NCI-H345 treated with DMSO at 0.1 percent for 48 hours (cell line): ENCODE results near the gene GLRA1.

Experiments used
- DNase-seq: peaks from one replicate; lab custom pipeline; 2025; ENCODE audit not compliant: unreplicated experiment; lab: John Stamatoyannopoulos, UW

Gene GLRA1

DNA sequence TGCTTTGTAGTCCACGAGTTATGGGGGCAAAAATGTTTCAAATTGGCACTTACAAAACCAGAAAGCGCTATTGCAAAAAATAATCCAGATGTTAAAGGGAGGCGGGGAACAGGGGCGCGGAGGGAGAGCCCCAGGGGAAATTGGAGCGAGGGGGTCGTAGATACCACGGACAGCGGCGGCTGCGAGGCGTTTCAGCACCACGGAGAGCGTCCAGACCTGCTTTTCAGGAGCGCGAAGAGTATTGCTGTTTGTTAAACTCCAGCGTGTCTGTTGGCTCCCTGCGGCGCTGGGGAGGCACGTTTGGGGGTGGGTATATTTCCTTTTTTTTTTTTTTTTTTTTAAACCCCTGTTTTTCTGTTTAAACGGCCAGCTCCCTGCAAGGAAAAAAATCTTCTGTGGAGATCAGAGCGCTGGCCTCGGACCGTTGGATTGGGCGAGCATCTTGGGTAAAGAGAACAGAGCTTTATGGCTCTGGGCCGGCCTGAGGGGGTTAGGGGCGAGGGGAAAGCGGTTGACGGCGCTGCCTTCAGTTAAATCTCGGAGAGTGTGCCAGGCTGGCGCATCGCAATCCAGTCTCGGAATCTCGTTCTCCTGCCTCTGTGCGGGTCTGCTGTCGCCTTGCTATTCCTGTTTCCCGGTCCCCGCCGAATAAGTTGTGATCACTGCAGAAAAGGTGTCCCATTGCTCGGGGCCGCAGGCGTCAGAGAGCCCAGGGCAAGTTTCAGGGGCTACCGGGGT, at the start of gene GLRA1:
GLRA1 (minus strand) TSS at position 288 of the 738 bp plus-strand sequence. CDS start 302 bp downstream, outside the sequence.
- no peak for DNase-seq

DNA sequence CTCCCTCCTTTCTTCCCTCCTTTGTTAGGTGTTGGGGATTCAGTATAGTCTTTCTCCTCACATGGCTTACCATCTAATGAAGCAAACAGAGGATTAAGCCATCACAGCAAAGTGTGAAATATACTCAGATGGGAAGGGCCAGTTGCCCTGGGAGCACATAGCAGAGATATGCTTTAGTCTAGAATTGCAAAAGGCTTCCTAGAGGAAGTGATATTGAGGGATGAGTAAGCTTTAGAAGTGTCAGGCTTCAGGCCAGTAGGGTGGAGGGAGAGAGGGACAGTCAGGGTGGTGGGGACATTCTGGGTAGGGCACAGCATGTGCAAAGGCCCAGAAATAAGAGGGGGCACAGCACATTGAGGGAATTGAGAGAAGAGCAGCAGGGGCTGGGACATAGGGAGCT, 46.2 kb upstream of the GLRA1 start:
- no peak for DNase-seq

DNA sequence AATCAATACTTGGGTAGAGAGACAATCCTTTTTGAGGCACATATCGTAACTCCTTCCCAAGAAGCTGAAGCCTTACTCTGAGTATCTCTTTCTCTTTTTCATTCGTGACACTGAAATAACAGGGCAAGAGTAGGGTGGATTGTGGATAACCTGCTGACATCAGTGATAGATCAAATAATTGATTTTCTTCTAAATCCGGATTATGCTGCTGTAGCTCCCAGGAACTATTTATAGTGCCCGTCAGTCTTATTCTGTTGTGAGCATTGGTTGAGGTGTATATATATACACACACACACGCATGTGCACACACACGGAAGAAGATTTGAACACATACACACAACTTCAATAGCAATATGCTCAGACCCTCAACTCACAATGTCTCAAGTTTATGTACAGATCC, 43.2 kb upstream of the GLRA1 start:
- DNase-seq = no peak

- DNase-seq = no peak
Observed at GRCh38 chr5:151966046-151966445, 41.4 kb upstream of the GLRA1 start.

DNA sequence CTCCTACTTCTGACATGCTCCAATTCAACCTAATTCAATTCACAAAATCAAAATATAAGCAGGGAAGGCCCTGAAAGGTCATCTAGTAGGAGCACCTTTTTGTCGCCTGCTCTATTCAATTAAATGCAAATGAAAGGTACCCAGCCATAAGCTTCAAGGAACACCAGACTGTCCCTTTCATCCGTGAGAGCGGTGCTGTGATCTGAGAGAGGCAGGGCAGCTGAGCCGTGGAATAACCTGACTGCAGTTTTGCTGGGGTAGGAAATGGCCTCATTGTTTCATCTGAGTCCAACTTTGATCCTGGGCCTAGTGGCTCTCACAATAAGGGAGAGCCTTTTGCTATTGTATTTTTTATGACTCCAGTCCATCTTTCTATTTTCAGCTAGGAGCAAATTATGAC, 39.8 kb upstream of the GLRA1 start:
- no peak for DNase-seq

DNA sequence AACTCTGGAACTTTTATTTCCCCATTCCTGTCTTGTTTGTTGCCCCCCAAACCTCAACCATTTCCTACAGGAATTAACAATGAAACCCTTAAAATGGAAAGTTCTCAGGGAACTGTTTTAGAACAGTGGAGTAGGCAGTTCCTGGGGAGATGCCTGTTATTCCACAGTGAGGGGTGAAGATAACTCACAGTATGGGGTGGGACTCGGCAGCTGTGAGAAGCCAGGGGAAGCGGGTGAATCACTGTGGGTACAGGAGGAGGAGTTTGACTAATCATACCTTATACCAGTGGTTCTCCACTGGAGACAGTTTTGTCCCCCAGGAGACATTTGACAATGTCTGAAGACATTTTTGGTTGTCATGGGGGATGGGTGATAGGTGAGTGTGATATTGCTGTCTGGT, 36.9 kb upstream of the GLRA1 start:
- DNase-seq = no peak

- no peak for DNase-seq
Observed at GRCh38 chr5:151958111-151958510, 33.5 kb upstream of the GLRA1 start.

GRCh38 chr5:151956725-151957124, 32.1 kb upstream of the GLRA1 start:
- no peak for DNase-seq

DNA sequence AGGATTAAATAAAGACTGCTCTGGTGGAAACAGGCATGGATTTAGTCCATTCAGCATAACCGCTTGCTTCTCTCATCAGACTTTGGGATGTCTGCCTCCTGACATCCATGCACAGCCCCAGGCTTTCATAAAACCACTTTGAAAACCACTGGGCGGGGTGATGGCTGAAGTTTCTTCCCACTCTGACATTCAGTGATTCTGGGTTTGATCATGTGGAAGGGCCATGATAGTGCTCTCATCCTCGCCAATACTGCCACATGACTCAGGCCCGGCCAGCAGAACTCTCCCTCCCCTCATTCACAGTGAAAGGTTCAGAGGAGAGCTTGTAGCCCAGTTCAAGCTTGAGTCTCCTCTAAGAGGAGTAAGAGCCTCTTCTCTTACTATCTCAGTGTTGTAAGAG, 29.6 kb upstream of the GLRA1 start:
- no peak for DNase-seq

DNA sequence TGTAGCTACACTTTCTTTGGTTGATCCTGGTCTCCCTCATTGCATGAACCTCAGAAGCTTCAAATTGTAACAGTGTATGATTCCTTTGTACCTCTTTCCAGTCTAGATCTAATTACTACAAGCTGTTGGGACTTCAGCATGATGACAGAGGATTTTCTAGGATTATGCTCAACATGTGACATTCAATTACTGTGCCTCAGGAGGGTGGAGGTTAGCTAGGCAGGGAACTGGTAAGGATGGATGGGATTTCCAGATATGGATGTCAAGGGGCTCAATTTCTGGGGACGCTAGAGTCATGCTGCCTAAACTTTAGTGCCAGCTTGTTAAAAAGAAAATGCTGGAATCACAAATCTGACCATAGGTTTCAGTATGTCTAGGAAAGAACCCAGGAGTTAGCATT, 29.2 kb upstream of the GLRA1 start:
- DNase-seq = no peak

DNA sequence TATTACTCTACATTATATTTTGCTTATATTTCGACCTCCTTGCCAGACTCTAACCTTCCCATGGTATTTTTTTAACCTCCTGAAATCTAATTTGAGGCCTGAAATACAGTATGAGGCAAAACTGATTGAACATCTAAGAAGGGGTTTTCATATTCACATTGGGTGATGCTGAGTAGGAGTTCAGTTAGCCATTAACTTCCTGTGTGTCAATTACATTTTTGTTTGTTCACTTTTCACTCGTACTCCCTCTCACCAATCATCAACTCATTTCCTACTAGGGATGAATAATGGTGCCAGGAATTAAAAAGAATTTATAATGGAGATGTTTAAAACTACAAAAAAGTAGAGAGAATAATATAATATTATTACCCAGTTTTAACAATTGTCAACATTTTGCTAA, 27.6 kb upstream of the GLRA1 start:
- DNase-seq = no peak

GRCh38 chr5:151950706-151951105, 26.1 kb upstream of the GLRA1 start:
- no peak for DNase-seq

- no peak for DNase-seq
Observed at GRCh38 chr5:151949701-151950308, 25.2 kb upstream of the GLRA1 start.

DNA sequence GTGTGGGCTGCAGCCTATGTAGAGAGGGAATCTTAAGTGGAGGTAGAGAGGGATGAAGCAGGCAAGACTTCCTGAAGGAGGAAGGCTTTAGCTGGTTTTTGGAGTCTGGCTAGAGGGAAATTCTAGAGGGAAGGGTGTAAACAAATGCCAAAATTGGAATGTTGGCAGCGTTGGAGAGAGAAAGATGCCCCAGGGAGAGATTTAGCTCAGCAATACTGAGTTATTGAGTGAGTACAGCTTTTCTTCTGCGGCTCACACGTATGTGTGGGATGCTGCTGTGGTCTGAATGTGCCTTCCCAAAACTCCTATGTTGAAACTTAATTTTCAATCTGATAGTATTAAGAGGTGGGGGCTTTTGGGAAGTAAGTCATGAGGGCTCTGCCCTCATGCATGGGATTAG, 24.5 kb upstream of the GLRA1 start:
- DNase-seq = no peak

- DNase-seq = no peak
Observed at GRCh38 chr5:151947931-151948608, 23.4 kb upstream of the GLRA1 start.

DNA sequence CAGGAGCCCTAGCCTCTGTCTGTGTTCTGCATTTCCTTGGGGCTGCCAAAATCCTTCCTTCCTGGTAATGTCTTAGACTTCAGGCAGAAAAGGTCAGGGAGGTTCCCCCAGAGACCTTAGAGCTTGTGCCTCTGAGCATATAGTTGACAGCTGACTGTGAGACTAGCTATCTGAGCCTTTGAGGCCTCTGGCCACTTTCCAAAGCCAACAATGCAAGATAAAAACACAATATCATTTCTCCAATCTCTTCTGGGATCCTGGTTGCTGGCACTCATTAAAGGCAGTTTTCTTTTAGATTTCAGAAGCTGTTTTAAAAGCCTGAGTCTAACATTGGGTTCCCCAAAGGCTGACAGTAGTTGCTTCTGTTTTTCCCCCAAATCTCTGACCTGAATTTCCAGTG, 13.2 kb upstream of the GLRA1 start:
- no peak for DNase-seq

- no peak for DNase-seq
Observed at GRCh38 chr5:151935135-151935695, 10.6 kb upstream of the GLRA1 start.

GRCh38 chr5:151931260-151931659, 6.6 kb upstream of the GLRA1 start:
- no peak for DNase-seq

DNA sequence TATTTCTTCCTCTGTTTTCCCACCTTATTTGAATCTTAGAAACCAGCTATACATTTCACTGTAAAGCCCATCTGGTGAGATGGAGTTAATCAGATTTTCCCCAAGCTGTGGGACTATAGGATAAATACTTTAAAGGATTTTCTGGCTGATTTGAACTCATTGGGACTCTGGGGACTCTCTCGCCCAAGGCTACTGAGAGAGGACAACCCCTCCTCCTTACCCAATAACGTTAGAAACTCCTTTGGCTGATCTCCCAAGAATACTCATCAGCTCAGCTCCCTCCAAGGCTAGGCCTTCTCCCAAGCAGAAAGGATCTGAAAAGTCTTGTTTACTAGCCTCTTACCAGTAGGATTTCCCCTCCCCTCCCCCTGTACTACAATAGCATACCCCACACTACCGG, 1.5 kb upstream of the GLRA1 start:
- no peak for DNase-seq

DNA sequence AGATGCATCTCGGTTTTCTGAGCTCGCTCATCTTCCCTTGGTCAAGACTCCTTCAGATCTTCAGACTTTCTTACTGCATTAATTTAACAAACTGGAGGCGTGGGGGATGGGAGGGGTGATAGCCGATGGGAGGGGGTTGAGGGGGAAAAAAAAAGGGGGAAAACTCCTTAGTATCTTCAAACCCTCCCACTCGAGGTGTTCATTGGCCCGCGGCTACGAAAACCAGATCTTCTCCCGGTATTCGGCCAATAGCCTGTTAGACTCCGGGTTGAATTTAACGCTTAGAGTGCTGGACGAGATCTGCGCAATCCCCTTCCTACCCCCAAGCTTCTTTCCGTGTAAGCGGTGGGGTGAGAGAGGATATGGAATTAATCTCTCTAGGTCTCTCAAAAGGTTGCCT, 689 bp upstream of the GLRA1 start:
- DNase-seq = no peak

DNA sequence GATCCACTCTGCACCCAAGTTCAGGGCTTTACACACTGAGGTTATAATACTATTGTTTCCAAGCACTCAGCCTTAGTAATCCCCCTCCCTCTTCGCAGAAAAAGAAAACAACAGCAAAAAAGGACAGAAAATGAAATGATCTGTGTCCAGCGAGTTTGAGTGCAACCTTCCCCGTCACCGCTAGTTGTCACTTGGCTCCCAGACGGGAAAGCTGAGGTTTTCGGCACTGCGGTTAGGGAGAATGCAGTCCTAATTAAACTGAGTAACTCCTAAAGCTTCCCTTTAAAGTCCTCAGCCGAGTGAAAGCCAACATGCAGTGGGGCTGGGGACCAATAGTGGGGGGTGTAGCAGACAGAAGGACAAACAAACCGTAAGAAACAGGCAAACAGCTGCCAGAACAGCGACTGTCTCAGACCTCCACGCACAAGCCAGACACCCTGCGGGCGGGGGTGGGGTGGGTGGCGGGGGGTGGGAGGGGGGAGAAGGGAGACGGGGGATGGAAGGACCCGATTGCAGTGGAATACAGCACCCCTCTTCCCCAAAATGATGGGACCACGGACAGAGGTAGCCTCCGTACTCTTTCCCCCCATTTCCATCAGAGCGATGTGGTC, 680 bp downstream of the GLRA1 start:
- no peak for DNase-seq

GRCh38 chr5:151921916-151922315, 2.7 kb downstream of the GLRA1 start:
- DNase-seq = no peak
